Stomach (tissue), 4 donors: ENCODE data around the gene IFI30.

Experiments used
- POLR2AphosphoS5 ChIP-seq, 3 donors: sonication (generic); formaldehyde crosslinking; IDR thresholded peaks; one replicate each; pipeline ENCODE4 v1.6.1; 2016; ENCODE audit warnings: antibody characterized with exemption in 3 of 3
- TF ChIP-seq, protein P1 (sequence below), 7 experiments: fragments of 450-650 bp in 4 of 7; fragments of 200-600 bp in 3 of 7; sonication (generic) in 3 of 7; IDR thresholded peaks; one replicate each; pipeline ENCODE4 v1.5.1; 2016 to 2019; ENCODE audit warnings: antibody characterized with exemption in 7 of 7, control low read depth in 2 of 7, mild to moderate bottlenecking in 1 of 7

DNA sequence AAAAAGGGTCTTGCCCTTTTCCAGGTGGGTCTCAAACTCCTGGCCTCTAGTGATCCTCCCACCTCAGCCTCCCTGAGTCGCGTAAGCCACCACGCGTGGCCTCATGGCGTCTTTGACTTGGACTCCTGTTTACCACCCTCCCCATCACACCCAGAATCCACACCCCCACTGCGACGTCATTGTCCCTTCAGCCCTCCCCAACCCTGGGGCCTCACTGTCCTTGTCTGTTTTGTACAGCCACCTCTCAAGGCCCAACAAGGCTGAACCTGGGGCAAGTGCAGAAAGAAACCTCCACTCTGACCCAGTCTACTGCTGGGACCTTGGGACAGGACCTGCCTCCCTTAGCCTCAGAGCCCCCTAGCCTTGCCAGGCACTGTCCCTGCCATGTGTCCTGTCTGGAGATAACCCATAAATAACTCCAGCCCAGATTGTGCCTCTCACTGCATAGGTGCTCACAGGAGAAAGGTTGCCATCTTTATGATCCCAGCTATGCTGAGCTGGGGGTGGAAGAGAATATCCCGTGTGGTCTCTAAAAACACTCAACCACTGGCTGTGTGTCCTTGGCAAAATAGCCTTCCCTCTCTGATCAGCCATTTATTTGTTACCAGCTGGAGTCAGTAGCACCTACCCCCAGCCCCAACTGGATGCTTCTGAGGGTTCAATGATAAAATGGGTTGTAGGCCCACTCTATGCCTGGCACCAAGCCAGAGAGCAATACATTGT, 1.8 kb upstream of the IFI30 start:
- TF ChIP-seq, protein P1, sequence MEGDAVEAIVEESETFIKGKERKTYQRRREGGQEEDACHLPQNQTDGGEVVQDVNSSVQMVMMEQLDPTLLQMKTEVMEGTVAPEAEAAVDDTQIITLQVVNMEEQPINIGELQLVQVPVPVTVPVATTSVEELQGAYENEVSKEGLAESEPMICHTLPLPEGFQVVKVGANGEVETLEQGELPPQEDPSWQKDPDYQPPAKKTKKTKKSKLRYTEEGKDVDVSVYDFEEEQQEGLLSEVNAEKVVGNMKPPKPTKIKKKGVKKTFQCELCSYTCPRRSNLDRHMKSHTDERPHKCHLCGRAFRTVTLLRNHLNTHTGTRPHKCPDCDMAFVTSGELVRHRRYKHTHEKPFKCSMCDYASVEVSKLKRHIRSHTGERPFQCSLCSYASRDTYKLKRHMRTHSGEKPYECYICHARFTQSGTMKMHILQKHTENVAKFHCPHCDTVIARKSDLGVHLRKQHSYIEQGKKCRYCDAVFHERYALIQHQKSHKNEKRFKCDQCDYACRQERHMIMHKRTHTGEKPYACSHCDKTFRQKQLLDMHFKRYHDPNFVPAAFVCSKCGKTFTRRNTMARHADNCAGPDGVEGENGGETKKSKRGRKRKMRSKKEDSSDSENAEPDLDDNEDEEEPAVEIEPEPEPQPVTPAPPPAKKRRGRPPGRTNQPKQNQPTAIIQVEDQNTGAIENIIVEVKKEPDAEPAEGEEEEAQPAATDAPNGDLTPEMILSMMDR (IDR thresholded peaks at IDR 0.05), result no peak
- TF ChIP-seq POLR2AphosphoS5 (IDR thresholded peaks at IDR 0.05), result no peak
